Endothelial cell of umbilical vein (primary cell): ENCODE measurements around the gene KIF17. TPM values are rescaled to one million over a fixed set of nuclear protein-coding genes. Genes with fewer than 3 reads are reported as not detected.

Source experiments
- BruUV-seq: library from RNA; stranded (reverse); fragments of 400-500 nt; replicated peaks from 2 replicates; lab custom pipeline; 2021; lab: Mats Ljungman, UMichigan
- CTCF ChIA-PET: fragments of 300-600, 350-600 bp; sonication (Branson Sonifier 250); formaldehyde crosslinking; loops from one replicate; lab custom pipeline; 2021; ENCODE audit warnings: antibody characterized with exemption, inconsistent platforms; lab: Charles Lee
- POLR2A ChIA-PET: fragments of 300-600, 350-600 bp; sonication (Branson Sonifier 250); formaldehyde crosslinking; loops from one replicate; lab custom pipeline; 2021; ENCODE audit warnings: antibody characterized with exemption, inconsistent platforms; lab: Charles Lee
- DNase-seq: peaks from one replicate; pipeline ENCODE4 v3.0.0-alpha.2; 2011; ENCODE audit warnings: low read depth, low spot score
- FAIRE-seq: peaks from 2 replicates; lab custom pipeline; 2011; peaks lifted over from hg19 to GRCh38; lab: Jason Lieb, UNC
- H2AFZ ChIP-seq: 2 replicates; pipeline ENCODE4 v1.6.0; 2012; ENCODE audit warnings: low read depth, low read length, control low read depth, inconsistent platforms
- H3K27ac ChIP-seq: 2 replicates; pipeline ENCODE4 v1.5.1; 2011; ENCODE audit warnings: low read depth, mild to moderate bottlenecking, control low read depth, low read length, moderate library complexity; ENCODE audit not compliant: insufficient read depth
- H3K27me3 ChIP-seq, 2 experiments: 2 replicates each; pipeline versions ENCODE4 v1.6.0 to v1.6.1; 2011; ENCODE audit warnings: low read length in 2 of 2, mixed read lengths in 1 of 2; ENCODE audit not compliant: control insufficient read depth in 2 of 2, insufficient read depth in 2 of 2
- H3K36me3 ChIP-seq, 2 experiments: 2 replicates in 1 of 2; 3 replicates in 1 of 2; pipeline ENCODE4 v1.5.1; 2011; ENCODE audit warnings: low read length in 2 of 2, mild to moderate bottlenecking in 1 of 2, moderate library complexity in 1 of 2; ENCODE audit not compliant: control insufficient read depth in 2 of 2, insufficient read depth in 2 of 2; ENCODE audit errors: extremely low read depth in 1 of 2
- H3K4me1 ChIP-seq: 3 replicates; pipeline ENCODE4 v1.5.1; 2011; ENCODE audit warnings: mild to moderate bottlenecking, low read length; ENCODE audit not compliant: control insufficient read depth, insufficient read depth; ENCODE audit errors: extremely low read depth
- H3K4me2 ChIP-seq: 2 replicates; pipeline ENCODE4 v1.6.1; 2011; ENCODE audit warnings: low read length, control low read depth, mixed read lengths; ENCODE audit not compliant: insufficient read depth
- H3K4me3 ChIP-seq, 3 experiments: fragments of 200-600 bp in 1 of 3; sonication (generic), shearing (Covaris generic) in 1 of 3; replicated peaks in 1 of 3; 2 replicates each; pipeline ENCODE4 v1.5.1; 2011 to 2016; ENCODE audit warnings: control low read depth in 3 of 3, low read length in 3 of 3, mild to moderate bottlenecking in 2 of 3, inconsistent platforms in 1 of 3, low read depth in 1 of 3, moderate library complexity in 1 of 3; ENCODE audit not compliant: insufficient read depth in 1 of 3
- H3K79me2 ChIP-seq: 2 replicates; pipeline ENCODE4 v1.6.0; 2012; ENCODE audit warnings: low read length, inconsistent platforms; ENCODE audit not compliant: control insufficient read depth, insufficient read depth
- H3K9ac ChIP-seq: replicated peaks from 2 replicates; pipeline ENCODE3; 2011; ENCODE audit warnings: low read length, control low read depth; ENCODE audit not compliant: insufficient read depth; ENCODE audit errors: extremely low read depth
- H3K9me1 ChIP-seq: replicated peaks from 3 replicates; pipeline ENCODE4 v1.6.0; 2011; ENCODE audit warnings: mild to moderate bottlenecking, low read length; ENCODE audit not compliant: control insufficient read depth, insufficient read depth; ENCODE audit errors: extremely low read depth
- H3K9me3 ChIP-seq: replicated peaks from 2 replicates; pipeline ENCODE4 v1.5.1; 2012; ENCODE audit warnings: low read length, inconsistent platforms; ENCODE audit not compliant: control insufficient read depth, insufficient read depth
- H4K20me1 ChIP-seq: replicated peaks from 2 replicates; pipeline ENCODE3; 2011; ENCODE audit warnings: mild to moderate bottlenecking, low read length; ENCODE audit not compliant: control insufficient read depth, insufficient read depth; ENCODE audit errors: extremely low read depth
- EZH2 ChIP-seq: IDR thresholded peaks from 2 replicates; pipeline ENCODE4 v1.6.1; 2012; ENCODE audit warnings: borderline replicate concordance, low read depth, mild to moderate bottlenecking, moderate library complexity, low read length, inconsistent platforms; ENCODE audit not compliant: severe bottlenecking
- FOS ChIP-seq: IDR thresholded peaks from 2 replicates; pipeline ENCODE4 v1.6.1; 2011; ENCODE audit warnings: mild to moderate bottlenecking, low read length, moderate library complexity, borderline replicate concordance; ENCODE audit not compliant: insufficient read depth
- GATA2 ChIP-seq: IDR thresholded peaks from 2 replicates; pipeline ENCODE4 v1.7.0; 2011; ENCODE audit warnings: low read depth, mild to moderate bottlenecking, moderate library complexity, mixed read lengths, low read length; ENCODE audit not compliant: insufficient read length, insufficient read depth
- JUN ChIP-seq: IDR thresholded peaks from 2 replicates; pipeline ENCODE4 v1.6.1; 2011; ENCODE audit warnings: borderline replicate concordance, low read depth; ENCODE audit not compliant: insufficient read length, insufficient read depth
- MAX ChIP-seq: IDR thresholded peaks from 2 replicates; pipeline ENCODE4 v1.6.1; 2011; ENCODE audit not compliant: insufficient read depth, insufficient read length
- POLR2A ChIP-seq: IDR thresholded peaks from 2 replicates; pipeline ENCODE4 v1.6.1; 2012; ENCODE audit warnings: low read depth, mild to moderate bottlenecking, control low read depth, low read length
- dilution Hi-C: fragments of 300-500 bp; cut with MboI; formaldehyde crosslinking; loops from one replicate; pipeline ENCODE4 v1.15.0; 2019; ENCODE audit warnings: low sequenced_read_pairs; ENCODE audit not compliant: extremely low pct_ligation_motif_present
- intact Hi-C: fragments of 100-400 bp; cut with micrococcal nuclease; formaldehyde crosslinking; loops from one replicate; pipeline ENCODE4 v1.10.0; 2022
- polyA plus RNA-seq, 4 experiments: library from polyadenylated mRNA; depleted of rRNA in 3 of 4; stranded (reverse) in 3 of 4; unstranded in 1 of 4; fragments of >200 nt; gene quantifications; 2 replicates each; pipeline versions ENCODE4 v1.2.1 to v1.2.3, GENCODE V29; 2011 to 2012; ENCODE audit warnings: missing spikeins in 1 of 4
- total RNA-seq: library from RNA; stranded (reverse); gene quantifications from 2 replicates; pipeline ENCODE4 v1.2.3, GENCODE V29; 2021
- TF ChIP-seq, protein P1 (sequence below), 2 donors: IDR thresholded peaks; 1 replicate in 1 of 2; 2 replicates in 1 of 2; pipeline ENCODE4 v1.5.1; 2011; ENCODE audit warnings: low read length in 2 of 2, mild to moderate bottlenecking in 2 of 2, moderate library complexity in 2 of 2, control low read depth in 1 of 2, inconsistent platforms in 1 of 2, low read depth in 1 of 2; ENCODE audit not compliant: insufficient read depth in 1 of 2; ENCODE audit errors: extremely low read depth in 1 of 2

The KIF17 gene
- total and polyA plus RNA-seq, 2 donors (not counting 3 experiments of a cell fraction or from before 2014, with no cell fraction given): 1.1 to 1.5 TPM

DNA sequence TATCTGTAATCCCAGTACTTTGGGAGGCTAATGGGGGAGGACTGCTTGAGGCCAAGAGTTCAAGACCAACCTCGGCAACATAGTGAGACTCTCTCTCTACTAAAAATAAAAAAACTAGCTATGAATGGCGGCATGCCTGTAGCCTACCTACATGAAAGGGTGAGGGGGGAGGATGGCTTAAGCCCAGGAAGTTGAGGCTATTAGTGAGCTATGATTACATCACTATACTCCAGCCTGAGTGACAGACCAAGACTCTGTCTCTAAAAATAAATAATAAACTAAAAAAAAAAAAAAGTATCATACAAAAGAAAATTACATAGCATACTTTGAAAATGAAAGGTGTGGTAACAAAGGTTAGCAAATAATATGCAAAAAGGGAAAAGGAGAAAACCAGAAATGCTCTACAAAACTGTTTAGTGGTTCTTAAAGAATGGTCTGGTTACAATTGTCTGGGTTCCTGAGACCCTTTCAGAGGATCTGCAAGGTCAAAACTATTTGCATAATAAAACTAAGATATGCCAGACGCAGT is 33.7 kb upstream of the KIF17 start:
- H3K27ac ChIP-seq: no peak overlapping the region
- H3K4me1 ChIP-seq: no peaks in the 10 kb centered on the region
- FAIRE-seq: no peak
- H3K9me1 ChIP-seq: no peaks in the 10 kb centered on the region
- dilution Hi-C loops (no loop called here), intact Hi-C loops (no loop called here)
- no peak overlapping the region for H3K9ac ChIP-seq
- H3K4me3 ChIP-seq: no peak overlapping the region
- H3K79me2 ChIP-seq: peaks cover 7% of the 10 kb centered on the region
- no TSS peak for BruUV-seq
- no peak overlapping the region for H3K4me2 ChIP-seq
- H3K36me3 ChIP-seq: peaks cover 19 to 37% of the 10 kb centered on the region in 2 experiments
- no peak overlapping the region for H2AFZ ChIP-seq
- H3K9me3 ChIP-seq: no peaks in the 10 kb centered on the region
- no peaks in the 10 kb centered on the region for H3K27me3 ChIP-seq
- CTCF ChIA-PET: interaction anchor here (0.8 to 1.1 kb wide), 2 partner anchors 28 to 444 kb away, joined by 3 to 5 read pairs; no protein-coding TSS in a partner anchor
- DNase-seq: no peak
- POLR2A ChIA-PET: interaction anchor here (0.5 kb wide), 1 partner anchor 430 kb away, joined by 3 read pairs; no protein-coding TSS in a partner anchor
- no peaks in the 10 kb centered on the region for H4K20me1 ChIP-seq
- no peak for TF ChIP-seq EZH2
- no peak for TF ChIP-seq MAX
- TF ChIP-seq FOS: no peak
- TF ChIP-seq GATA2: no peak
- TF ChIP-seq, protein P1, sequence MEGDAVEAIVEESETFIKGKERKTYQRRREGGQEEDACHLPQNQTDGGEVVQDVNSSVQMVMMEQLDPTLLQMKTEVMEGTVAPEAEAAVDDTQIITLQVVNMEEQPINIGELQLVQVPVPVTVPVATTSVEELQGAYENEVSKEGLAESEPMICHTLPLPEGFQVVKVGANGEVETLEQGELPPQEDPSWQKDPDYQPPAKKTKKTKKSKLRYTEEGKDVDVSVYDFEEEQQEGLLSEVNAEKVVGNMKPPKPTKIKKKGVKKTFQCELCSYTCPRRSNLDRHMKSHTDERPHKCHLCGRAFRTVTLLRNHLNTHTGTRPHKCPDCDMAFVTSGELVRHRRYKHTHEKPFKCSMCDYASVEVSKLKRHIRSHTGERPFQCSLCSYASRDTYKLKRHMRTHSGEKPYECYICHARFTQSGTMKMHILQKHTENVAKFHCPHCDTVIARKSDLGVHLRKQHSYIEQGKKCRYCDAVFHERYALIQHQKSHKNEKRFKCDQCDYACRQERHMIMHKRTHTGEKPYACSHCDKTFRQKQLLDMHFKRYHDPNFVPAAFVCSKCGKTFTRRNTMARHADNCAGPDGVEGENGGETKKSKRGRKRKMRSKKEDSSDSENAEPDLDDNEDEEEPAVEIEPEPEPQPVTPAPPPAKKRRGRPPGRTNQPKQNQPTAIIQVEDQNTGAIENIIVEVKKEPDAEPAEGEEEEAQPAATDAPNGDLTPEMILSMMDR (IDR thresholded peaks at IDR 0.05; ENCODE audit: extremely low read depth in 1 of 2, insufficient read depth in 1 of 2, low read depth in 1 of 2, low read length in 2 of 2): no peak
- no peak for TF ChIP-seq JUN
- no peak for TF ChIP-seq POLR2A
